DMS53 treated with DMSO at 0.1 percent for 48 hours (cell line): ENCODE results near the gene IGFLR1.
A peak's percentile ranks its signal among the peaks of the same experiment; 100 is the strongest.
"Not testable (repeated sequence)": the region's sequence is repeated elsewhere in the genome, so short reads cannot be mapped to it uniquely, and the experiment has no call there.

Experiments used
- DNase-seq: peaks from one replicate; lab custom pipeline; 2025; ENCODE audit not compliant: unreplicated experiment; lab: John Stamatoyannopoulos, UW

IGFLR1 gene

DNA sequence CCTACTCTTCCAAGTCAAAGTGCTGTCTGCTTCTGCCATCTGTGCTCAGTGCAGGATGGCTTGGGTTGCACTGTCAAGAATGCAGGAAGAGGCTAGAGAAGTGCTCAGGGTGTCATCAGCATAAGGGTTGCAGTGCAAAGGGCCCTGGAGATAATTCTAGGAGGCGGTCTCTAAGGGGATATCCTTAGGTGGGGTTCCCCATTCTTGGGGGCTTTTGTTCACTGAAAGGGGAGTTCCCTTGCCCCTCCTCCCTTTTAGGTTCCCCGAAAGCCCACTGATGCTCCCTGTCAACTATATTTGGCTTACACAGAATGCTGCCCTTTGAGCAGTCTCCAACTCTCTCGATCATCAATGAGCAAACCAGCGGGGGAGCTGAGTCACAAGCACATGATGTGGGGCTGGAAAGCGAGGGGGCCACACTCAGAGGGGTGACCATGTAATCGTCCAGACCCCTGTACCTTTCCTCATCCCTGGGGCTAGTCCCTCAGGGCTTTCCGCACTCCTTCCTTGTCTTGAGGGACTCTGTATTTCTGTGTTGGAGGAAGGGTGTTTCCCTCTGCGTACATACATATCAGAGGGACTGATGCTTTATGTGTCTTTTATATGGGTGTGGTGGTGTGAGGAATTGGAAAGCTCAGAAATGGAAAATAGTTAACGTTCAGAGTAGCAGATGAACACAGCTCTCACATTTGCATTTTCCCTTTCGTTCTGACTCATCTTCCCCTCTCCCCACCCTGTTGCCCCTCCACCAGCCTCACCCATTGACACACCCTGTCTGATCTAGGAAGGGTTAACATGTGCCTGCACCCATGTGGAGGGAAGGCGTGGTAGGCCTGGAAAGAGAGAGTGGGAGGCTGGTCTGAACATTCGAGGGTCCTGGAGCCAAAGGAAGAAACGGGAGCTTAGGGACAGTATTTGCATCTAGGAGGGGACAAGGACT is 31.2 kb downstream of the IGFLR1 start:
- DNase-seq = no peak

DNA sequence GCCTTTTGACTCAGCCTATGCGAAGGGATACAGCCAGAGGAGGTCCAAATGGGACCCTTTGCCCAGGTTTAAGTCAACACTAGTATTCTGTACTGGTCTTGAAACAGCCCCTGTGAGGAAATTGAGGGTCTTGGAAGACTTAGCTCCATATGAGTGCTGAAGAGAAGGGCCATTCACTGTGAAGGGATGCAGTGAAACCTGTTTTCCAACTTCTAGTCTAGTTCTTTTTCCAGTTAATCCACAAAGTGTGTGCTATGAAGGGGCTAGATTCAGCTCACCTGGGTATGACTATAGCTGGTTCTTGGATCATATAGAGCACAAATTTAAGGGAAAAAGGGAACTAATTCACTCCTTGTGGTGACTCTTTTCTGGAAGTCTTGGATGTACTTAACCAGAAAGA is 33.9 kb downstream of the IGFLR1 start:
- DNase-seq = peak; percentile 4

DNA sequence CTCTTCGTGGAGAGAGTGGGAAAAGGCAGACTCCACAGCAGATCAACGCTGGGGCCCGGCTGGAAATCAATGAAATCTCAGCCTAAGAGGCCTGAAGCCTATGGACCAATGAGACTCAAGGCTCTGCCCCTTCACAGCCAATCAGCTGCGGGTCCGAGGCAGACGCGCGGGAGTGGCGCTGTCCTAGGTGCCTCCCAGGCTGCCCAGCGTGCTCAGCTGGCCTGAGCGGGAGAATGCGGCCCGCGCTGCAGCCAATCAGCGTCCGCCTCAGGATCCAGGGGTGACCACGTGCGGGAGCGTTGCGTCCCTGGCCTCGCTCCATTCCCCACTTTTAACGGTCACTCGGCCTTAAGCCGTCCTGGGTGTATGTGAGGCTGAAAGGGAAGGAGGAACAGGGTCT is 38.0 kb downstream of the IGFLR1 start, which contains the start of gene ZBTB32:
ZBTB32 (plus strand) TSS at position 341 of the 400 bp plus-strand sequence. CDS start 10,069 bp downstream, outside the sequence.
- DNase-seq = no peak

DNA sequence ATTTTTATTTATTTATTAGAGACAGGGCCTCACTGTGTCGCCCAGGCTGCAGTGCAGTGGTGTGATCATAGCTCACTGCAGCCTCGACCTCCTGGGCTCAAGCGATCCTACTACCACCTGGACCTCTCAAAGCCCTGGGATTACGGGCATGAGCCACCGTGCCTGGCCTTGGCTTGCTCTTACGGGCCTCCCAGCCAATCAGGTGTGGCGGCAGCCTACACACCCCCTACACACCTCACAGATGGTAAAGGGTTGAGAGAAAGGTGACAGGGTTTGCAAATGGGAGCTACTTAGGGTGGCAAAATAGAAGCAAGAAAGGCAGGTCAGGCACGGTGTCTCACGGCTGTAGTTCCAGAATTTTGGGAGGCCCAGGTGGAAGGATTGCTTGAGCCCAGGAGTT is 38.9 kb downstream of the IGFLR1 start:
- DNase-seq = peak; percentile 57

DNA sequence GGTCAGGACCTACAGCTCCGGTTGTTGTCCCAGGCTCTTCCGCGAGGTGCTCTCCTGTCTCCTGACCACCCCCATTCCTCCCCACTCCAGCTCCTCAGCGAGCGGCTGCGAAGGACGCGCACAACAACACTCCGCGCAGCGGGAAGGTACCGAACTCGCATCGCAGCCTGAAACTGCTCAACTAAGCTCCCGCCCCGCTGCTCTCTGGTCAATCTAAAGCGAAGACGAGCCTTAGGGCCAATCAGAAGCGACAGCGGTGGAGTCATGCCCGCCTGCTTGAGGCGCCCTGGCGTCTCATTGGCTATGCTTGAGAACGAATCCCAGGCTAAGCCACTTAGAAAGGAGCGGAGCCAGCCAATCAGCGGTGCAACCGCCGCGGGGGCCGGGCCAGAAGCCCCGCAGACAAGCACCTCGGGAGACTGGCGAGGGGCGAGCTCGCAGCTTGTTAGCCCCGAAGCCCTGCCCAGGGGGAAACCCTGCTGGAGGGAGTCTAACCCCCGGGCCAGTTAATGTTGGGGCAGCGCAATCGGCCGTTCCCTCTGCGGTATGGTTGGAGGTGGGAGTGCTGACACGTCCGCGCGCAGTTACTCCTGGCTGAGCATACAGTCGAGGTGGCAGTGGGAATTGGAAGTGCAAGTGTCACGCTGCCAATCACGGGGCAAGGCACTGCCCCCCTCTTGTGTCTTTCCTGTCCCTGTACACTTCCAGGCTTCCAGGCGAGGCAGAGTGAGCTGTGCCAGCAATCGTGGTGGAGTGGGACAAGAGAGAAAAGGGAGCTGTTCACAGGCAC is 39.8 kb downstream of the IGFLR1 start:
- DNase-seq = peak; percentile 98

DNA sequence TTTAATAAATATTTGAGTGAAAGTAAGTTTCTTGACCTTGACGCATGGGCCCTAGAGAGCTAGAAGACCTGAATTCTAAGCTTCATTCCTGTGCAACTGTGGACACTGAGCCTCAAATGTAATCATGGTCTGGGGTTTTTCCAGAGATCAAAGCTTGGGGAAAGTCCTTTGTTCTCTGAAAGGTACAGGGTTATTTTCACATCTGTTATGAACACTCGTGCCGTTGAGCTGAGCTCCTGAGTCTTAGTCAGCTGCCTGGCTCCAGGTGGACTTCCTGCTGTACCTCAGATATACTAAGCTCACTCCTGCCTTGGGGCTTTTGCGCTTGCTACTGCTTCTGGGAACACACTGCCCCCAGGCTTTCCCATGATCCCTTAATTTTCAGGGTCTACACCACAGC is 45.4 kb downstream of the IGFLR1 start:
- no peak for DNase-seq

DNA sequence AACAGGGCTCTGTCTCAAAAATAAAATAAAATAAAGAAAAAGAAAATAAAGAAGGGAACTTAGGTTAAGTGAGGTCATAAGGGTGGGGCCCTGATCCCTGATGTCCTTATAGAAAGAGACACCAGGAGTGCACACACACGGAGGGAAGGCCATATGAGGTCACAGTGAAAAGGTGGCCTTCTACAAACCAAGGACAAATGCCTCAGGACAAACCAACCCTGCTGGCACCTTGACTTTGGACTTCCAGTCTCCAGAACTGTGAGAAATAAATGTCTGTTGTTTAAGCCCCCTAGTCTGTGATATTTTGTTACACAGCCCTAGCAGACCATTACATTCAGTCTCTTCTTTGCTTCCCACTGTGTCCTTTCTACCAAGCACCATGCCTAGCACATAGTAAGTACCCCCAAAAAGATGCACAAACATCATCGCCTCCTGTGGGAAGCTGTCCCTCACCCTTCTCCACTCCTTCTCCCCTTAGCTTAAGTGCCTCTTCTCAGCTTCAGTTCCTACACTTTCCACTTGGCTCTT is 46.3 kb downstream of the IGFLR1 start:
- DNase-seq = no peak

DNA sequence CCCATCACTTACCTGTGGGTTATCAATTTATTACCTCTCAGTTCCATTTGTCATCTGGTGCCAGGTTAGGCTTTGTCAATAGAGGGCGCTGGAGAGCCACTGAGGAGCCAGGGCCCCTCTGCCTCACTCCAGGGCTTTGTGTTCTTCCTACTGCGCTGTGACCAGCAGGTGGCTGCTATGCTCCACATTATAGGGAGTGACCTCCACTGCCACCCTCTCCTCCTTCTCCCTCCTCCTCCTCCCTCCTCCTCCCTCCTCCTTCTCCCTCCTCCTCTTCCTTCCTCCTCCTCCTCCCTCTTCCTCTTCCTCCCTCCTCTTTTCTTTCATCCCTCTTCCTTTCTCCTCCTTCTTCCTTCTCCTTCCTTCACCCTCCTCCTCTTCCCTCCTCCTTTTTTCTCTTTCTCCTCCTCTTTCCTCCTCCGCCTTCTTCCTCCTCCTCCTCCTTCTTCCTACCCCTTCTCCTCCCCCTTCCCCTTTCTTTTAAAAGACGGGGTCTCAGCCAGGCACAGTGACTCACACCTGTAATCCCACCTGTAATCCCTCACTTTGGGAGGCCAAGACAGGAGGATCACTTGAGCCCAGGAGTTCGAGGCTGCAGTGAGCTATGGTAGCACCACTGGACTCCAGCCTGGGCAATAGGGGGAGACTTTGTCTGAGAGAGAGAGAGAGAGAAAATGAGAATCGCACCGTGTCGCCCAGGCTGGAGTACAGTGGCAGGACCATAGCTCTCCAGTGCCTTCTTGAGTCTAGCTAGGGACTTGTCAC is 48.2 kb downstream of the IGFLR1 start:
- DNase-seq = peak; percentile 89

DNA sequence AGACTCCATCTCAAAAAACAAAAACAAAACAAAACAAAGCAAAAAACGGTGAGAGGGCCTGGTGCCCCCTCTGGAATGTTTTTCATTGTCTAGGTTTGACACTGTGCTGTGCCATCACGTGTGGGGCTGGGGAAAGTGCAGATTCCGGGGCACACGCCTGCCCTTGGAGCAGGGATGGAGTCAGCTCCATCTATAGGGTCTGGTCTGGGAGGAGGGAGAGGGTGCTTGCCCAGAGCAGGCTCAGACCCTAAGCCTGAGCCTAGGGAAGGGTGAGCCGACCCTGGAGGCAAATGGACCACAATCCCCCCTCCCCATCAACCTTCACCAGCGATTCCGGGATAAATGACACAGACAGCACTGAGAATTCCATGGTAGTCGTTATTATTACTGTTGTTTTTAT is 48.8 kb downstream of the IGFLR1 start:
- DNase-seq = no peak

DNA sequence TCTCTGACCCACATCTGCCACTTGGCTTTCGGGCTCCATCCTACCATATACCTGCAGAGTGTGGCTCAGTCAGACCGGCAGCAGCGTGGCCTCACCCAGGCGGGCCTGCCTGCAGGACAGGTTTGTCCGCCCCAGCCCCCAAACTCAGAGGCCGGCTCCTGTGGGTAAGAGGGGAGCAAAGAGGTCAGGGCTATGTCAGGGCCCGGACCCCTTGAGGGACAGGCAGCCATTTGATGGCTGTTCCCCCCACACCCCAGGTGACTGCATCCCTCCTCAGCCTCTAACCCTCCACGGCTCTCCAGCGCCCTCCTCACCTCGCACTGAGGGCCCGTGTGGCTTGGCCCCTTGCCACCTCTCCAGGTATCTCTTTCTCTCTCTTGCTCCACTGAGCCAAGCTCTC is 50.2 kb downstream of the IGFLR1 start:
- DNase-seq = no peak

DNA sequence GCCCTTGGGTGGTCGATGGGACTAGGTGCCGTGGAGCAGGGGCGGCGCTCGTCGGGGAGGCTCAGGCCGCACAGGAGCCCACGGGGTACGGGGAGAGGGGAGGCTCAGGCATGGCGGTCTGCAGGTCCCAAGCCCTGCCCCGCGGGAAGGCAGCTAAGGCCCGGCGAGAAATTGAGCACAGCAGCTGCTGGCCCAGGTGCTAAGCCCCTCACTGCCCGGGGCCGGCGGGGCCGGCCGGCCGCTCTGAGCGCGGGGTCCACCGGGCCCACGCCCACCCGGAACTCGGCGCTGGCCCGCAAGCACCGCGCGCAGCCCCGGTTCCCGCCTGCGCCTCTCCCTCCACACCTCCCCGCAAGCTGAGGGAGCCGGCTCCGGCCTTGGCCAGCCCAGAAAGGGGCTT is 51.1 kb downstream of the IGFLR1 start:
- not testable (repeated sequence) for DNase-seq

DNA sequence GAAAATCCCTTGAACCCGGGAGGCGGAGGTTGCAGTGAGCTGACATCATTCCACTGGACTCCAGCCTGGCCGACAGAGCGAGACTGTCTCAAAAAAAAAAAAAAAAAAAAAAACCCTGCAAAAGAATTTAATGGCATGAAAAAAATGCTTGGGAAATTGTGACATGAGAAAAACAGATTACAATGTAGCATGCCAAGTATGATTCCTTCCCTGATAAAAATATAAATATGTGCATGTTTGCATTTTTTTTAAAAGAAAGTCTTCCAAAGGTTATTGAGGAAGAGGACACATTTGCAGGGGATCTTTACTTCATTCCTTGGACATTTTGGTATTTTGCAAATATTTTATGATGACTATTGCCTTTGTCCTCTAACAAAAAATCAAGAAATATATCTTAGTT is 52.4 kb downstream of the IGFLR1 start:
- DNase-seq = no peak
